Parathyroid adenoma (tissue), 2 donors: ENCODE measurements around the gene APPL2.

Experiments
- H2AFZ ChIP-seq: fragments of 300-600 bp; sonication (generic); one replicate; pipeline ENCODE4 v1.7.0; 2017; ENCODE audit warnings: antibody characterized with exemption, mild to moderate bottlenecking
- H3K27ac ChIP-seq: fragments of 300-600 bp; sonication (generic); one replicate; pipeline ENCODE4 v1.7.0; 2017
- H3K27me3 ChIP-seq: fragments of 300-600 bp; sonication (generic); one replicate; pipeline ENCODE4 v1.7.0; 2017; ENCODE audit warnings: low read length; ENCODE audit not compliant: control insufficient read depth, insufficient read depth
- H3K36me3 ChIP-seq: fragments of 300-600 bp; sonication (generic); one replicate; pipeline ENCODE4 v1.7.0; 2017; ENCODE audit warnings: low read length; ENCODE audit not compliant: control insufficient read depth, insufficient read depth
- H3K4me1 ChIP-seq: fragments of 300-600 bp; sonication (generic); one replicate; pipeline ENCODE4 v1.7.0; 2017; ENCODE audit warnings: control low read depth
- H3K4me2 ChIP-seq: fragments of 300-600 bp; sonication (generic); one replicate; pipeline ENCODE4 v1.7.0; 2017; ENCODE audit warnings: low read length
- H3K4me3 ChIP-seq: fragments of 300-600 bp; sonication (generic); one replicate; pipeline ENCODE4 v1.7.0; 2017; ENCODE audit warnings: low read depth, low read length
- H3K79me2 ChIP-seq: fragments of 300-600 bp; sonication (generic); one replicate; pipeline ENCODE4 v1.7.0; 2017; ENCODE audit warnings: control low read depth
- H3K9ac ChIP-seq: fragments of 300-600 bp; sonication (generic); one replicate; pipeline ENCODE4 v1.7.0; 2017; ENCODE audit warnings: mild to moderate bottlenecking
- H3K9me3 ChIP-seq: fragments of 300-600 bp; sonication (generic); one replicate; pipeline ENCODE4 v1.7.0; 2017; ENCODE audit warnings: low read length; ENCODE audit not compliant: control insufficient read depth
- TF ChIP-seq, protein P1 (sequence below): fragments of 300-600 bp; sonication (generic); IDR thresholded peaks from one replicate; pipeline ENCODE4 v1.7.0; 2017; ENCODE audit warnings: antibody characterized with exemption, mild to moderate bottlenecking
- donor health status: primary hyperparathyroidism.

APPL2 gene

GRCh38 chr12:105273601-105274000, 37.6 kb upstream of the APPL2 start:
- Histone ChIP-seq H3K4me2 (no peak overlapping the region), H3K79me2 (no peaks in the 10 kb centered on the region), H2AFZ (no peak overlapping the region), H3K4me1 (no peaks in the 10 kb centered on the region), H3K27me3 (no peaks in the 10 kb centered on the region), H3K36me3 (no peaks in the 10 kb centered on the region), H3K9ac (no peak overlapping the region), H3K27ac (no peak overlapping the region), H3K9me3 (no peaks in the 10 kb centered on the region), H3K4me3 (no peak overlapping the region)
- TF ChIP-seq, protein P1, sequence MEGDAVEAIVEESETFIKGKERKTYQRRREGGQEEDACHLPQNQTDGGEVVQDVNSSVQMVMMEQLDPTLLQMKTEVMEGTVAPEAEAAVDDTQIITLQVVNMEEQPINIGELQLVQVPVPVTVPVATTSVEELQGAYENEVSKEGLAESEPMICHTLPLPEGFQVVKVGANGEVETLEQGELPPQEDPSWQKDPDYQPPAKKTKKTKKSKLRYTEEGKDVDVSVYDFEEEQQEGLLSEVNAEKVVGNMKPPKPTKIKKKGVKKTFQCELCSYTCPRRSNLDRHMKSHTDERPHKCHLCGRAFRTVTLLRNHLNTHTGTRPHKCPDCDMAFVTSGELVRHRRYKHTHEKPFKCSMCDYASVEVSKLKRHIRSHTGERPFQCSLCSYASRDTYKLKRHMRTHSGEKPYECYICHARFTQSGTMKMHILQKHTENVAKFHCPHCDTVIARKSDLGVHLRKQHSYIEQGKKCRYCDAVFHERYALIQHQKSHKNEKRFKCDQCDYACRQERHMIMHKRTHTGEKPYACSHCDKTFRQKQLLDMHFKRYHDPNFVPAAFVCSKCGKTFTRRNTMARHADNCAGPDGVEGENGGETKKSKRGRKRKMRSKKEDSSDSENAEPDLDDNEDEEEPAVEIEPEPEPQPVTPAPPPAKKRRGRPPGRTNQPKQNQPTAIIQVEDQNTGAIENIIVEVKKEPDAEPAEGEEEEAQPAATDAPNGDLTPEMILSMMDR: no peak

DNA sequence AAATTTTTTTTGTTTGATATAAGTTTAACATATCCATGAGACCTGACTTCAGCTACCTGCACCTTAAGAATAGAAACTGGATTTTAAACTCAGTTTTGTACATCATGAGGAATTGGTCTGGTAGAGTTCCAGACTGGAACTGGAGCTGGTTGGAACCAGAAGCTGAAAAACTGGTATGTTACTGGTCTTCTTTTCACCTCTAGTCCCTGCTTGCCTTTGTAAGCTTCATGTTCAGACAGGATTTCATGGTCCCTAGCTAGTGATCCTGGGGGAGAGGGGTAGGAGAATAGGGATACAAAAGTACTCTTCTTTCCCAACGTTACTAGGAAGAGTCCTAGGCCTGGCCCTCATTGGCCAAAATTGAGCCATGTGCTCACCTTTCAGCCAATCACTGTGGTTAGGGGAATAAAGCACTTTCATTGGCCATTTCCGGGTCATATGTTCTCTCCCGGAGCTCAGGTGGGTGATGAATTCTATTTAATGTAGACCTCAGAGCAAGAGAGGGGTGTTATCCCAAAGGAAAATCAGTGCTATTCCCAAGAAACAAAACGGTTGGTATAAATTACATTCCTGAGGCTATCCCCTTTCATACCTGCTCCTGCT, 36.9 kb upstream of the APPL2 start:
- Histone ChIP-seq H3K27ac (no peak overlapping the region), H3K4me1 (no peaks in the 10 kb centered on the region), H3K4me3 (no peak overlapping the region), H3K4me2 (no peak overlapping the region), H3K9me3 (no peaks in the 10 kb centered on the region), H2AFZ (no peak overlapping the region), H3K79me2 (no peaks in the 10 kb centered on the region), H3K36me3 (no peaks in the 10 kb centered on the region), H3K9ac (no peak overlapping the region), H3K27me3 (no peaks in the 10 kb centered on the region)
- TF ChIP-seq, protein P1: no peak

GRCh38 chr12:105272152-105272551, 36.2 kb upstream of the APPL2 start:
- Histone ChIP-seq H2AFZ (no peak overlapping the region), H3K27ac (no peak overlapping the region), H3K27me3 (no peaks in the 10 kb centered on the region), H3K9ac (no peak overlapping the region), H3K79me2 (no peaks in the 10 kb centered on the region), H3K4me1 (no peaks in the 10 kb centered on the region), H3K4me3 (no peak overlapping the region), H3K4me2 (no peak overlapping the region), H3K36me3 (no peaks in the 10 kb centered on the region), H3K9me3 (no peaks in the 10 kb centered on the region)
- TF ChIP-seq, protein P1: no peak

- Histone ChIP-seq H3K27ac (no peak overlapping the region), H3K4me2 (no peak overlapping the region), H3K79me2 (no peaks in the 10 kb centered on the region), H3K27me3 (no peaks in the 10 kb centered on the region), H3K9me3 (no peaks in the 10 kb centered on the region), H3K9ac (no peak overlapping the region), H3K36me3 (no peaks in the 10 kb centered on the region), H2AFZ (no peak overlapping the region), H3K4me1 (no peaks in the 10 kb centered on the region), H3K4me3 (no peak overlapping the region)
- TF ChIP-seq, protein P1: no peak
These were observed 35.4 kb upstream of the APPL2 start for GRCh38 chr12:105271364-105271763.

GRCh38 chr12:105270671-105271255, 34.8 kb upstream of the APPL2 start:
- Histone ChIP-seq H3K9me3 (no peaks in the 10 kb centered on the region), H3K4me3 (no peak overlapping the region), H2AFZ (no peak overlapping the region), H3K9ac (no peak overlapping the region), H3K4me2 (no peak overlapping the region), H3K36me3 (no peaks in the 10 kb centered on the region), H3K27ac (no peak overlapping the region), H3K79me2 (no peaks in the 10 kb centered on the region), H3K4me1 (no peaks in the 10 kb centered on the region), H3K27me3 (no peaks in the 10 kb centered on the region)
- TF ChIP-seq, protein P1: no peak
